ENCODE measurements around the gene PTCSC3. TPM values are rescaled to one million over a fixed set of nuclear protein-coding genes. Genes with fewer than 3 reads are reported as not detected.

PTCSC3 gene
- total and polyA plus RNA-seq, 2 experiments from 2014 or later, result not detected

GRCh38 chr14:36222337-36222736 lies 45.8 kb upstream of the PTCSC3 start:
- no peak for DNase-seq (ENCODE audit: low spot score)
- H3F3A ChIP-seq (replicated peaks; ENCODE audit: low read depth), result no peaks in the 10 kb centered on the region
- peaks cover 5% of the 10 kb centered on the region; the same call in 1 of the 2 replicates for H3K9me2 ChIP-seq (ENCODE audit: insufficient read depth)
- peaks cover 9% of the 10 kb centered on the region; the same call in 1 of the 2 replicates for H3K4me1 ChIP-seq (ENCODE audit: insufficient read depth)
- no peaks in the 10 kb centered on the region for H3K9me3 Mint-ChIP-seq
- no peaks in the 10 kb centered on the region for H3K36me3 Mint-ChIP-seq (ENCODE audit: low read depth)
- no peaks in the 10 kb centered on the region for H3K79me2 ChIP-seq (replicated peaks; ENCODE audit: insufficient read depth)
- no peak overlapping the region for H3K4me2 ChIP-seq
- no peak overlapping the region for H2AFZ ChIP-seq
- no peak overlapping the region for H3K27ac ChIP-seq (ENCODE audit: low read depth)
- no peaks in the 10 kb centered on the region for H3K27me3 ChIP-seq (ENCODE audit: insufficient read depth)
- H3K4me3 ChIP-seq, result no peak overlapping the region
- no peak overlapping the region for H3K4me3 Mint-ChIP-seq
- H3K27me3 Mint-ChIP-seq (ENCODE audit: insufficient read depth, low read depth, poor library complexity), result no peaks in the 10 kb centered on the region
- H3K36me3 ChIP-seq (ENCODE audit: insufficient read depth), result no peaks in the 10 kb centered on the region
- no peak for ATAC-seq
- no peak for TF ChIP-seq ZNF114 (CRISPR knock-in tag; IDR thresholded peaks at IDR 0.05)
- no peak for TF ChIP-seq ZNF331 (CRISPR knock-in tag; IDR thresholded peaks at IDR 0.05; ENCODE audit: low read depth)
- TF ChIP-seq EZH2phosphoT487 (IDR thresholded peaks at IDR 0.05; ENCODE audit: unreplicated experiment), result no peak
- no peak for TF ChIP-seq REST (IDR thresholded peaks at IDR 0.05; ENCODE audit: unreplicated experiment)
- TF ChIP-seq STAT1 (IDR thresholded peaks at IDR 0.05; ENCODE audit: unreplicated experiment), result no peak
- no peak for TF ChIP-seq ZNF462 (CRISPR knock-in tag; IDR thresholded peaks at IDR 0.05)
- no peak for TF ChIP-seq ETS1 (IDR thresholded peaks at IDR 0.05)
- no peak for TF ChIP-seq CTCF (conservative IDR thresholded peaks at IDR 0.05; ENCODE audit: low read depth in 2 of 2)
- TF ChIP-seq JUNB (IDR thresholded peaks at IDR 0.05; ENCODE audit: unreplicated experiment), result no peak
- TF ChIP-seq POLR2AphosphoS5 (IDR thresholded peaks at IDR 0.05; ENCODE audit: low read depth), result no peak
- no peak for TF ChIP-seq NANOG (IDR thresholded peaks at IDR 0.05; ENCODE audit: borderline replicate concordance)
- TF ChIP-seq EZH2 (IDR thresholded peaks at IDR 0.05; ENCODE audit: low read depth, unreplicated experiment), result no peak
- TF ChIP-seq CREB1 (CRISPR knock-in tag; IDR thresholded peaks at IDR 0.05; ENCODE audit: low read depth), result no peak
- H3K27ac Mint-ChIP-seq, result no peak overlapping the region; the same call in 1 of the 2 replicates
- no peaks in the 10 kb centered on the region for H4K20me1 ChIP-seq (replicated peaks; ENCODE audit: insufficient read depth)
- H3K4me1 Mint-ChIP-seq, result peaks cover 22% of the 10 kb centered on the region
